Immature natural killer cell (primary cell): ENCODE measurements around the gene PGAP1. TPM values are rescaled to one million over a fixed set of nuclear protein-coding genes. Genes with fewer than 3 reads are reported as not detected.

Experiments used
- DNase-seq, 3 donors: peaks; one replicate each; pipeline ENCODE4 v3.0.0; 2022; ENCODE audit warnings: mixed read lengths in 1 of 3
- H3K27ac Mint-ChIP-seq, 6 donors: one replicate each; pipeline ENCODE4 v1.8.0; 2020; ENCODE audit warnings: mixed read lengths in 6 of 6, mild to moderate bottlenecking in 5 of 6, inconsistent platforms in 4 of 6, moderate library complexity in 3 of 6
- H3K27me3 Mint-ChIP-seq, 3 donors: one replicate each; pipeline ENCODE4 v1.8.0; 2020 to 2021; ENCODE audit warnings: low read depth in 3 of 3, mild to moderate bottlenecking in 3 of 3, mixed read lengths in 3 of 3, moderate library complexity in 3 of 3, inconsistent platforms in 1 of 3
- H3K36me3 Mint-ChIP-seq, 3 donors: one replicate each; pipeline ENCODE4 v1.8.0; 2020; ENCODE audit warnings: mixed read lengths in 3 of 3, inconsistent platforms in 2 of 3, mild to moderate bottlenecking in 2 of 3
- H3K4me1 Mint-ChIP-seq, 2 donors: one replicate each; pipeline ENCODE4 v1.8.0; 2020; ENCODE audit warnings: inconsistent platforms in 2 of 2, mild to moderate bottlenecking in 2 of 2, mixed read lengths in 2 of 2, moderate library complexity in 1 of 2
- H3K4me3 Mint-ChIP-seq, 5 donors: one replicate each; pipeline ENCODE4 v1.8.0; 2020; ENCODE audit warnings: mild to moderate bottlenecking in 5 of 5, mixed read lengths in 5 of 5, inconsistent platforms in 3 of 5, moderate library complexity in 3 of 5
- H3K9me3 Mint-ChIP-seq, 6 donors: one replicate each; pipeline ENCODE4 v1.8.0; 2020; ENCODE audit warnings: mild to moderate bottlenecking in 6 of 6, mixed read lengths in 6 of 6, inconsistent platforms in 4 of 6, moderate library complexity in 3 of 6
- polyA plus RNA-seq, 3 donors: library from polyadenylated mRNA; unstranded; fragments of 300-500 nt; fragmentation: Illumina TruSeq; gene quantifications; one replicate each; pipeline ENCODE4 v1.2.3, GENCODE V29; 2021

Gene PGAP1
- under 1 TPM in 2 of 3 donors, not detected in 1; 0.09 to 0.62 TPM for polyA plus RNA-seq

GRCh38 chr2:196926562-196927375 lies at the start of gene PGAP1:
Gene PGAP1 (minus strand): TSS chr2:196926707. CDS start chr2:196926616, 91 bp downstream.
- H3K36me3 Mint-ChIP-seq, result no peaks in the 10 kb centered on the region
- H3K27me3 Mint-ChIP-seq, result peaks cover 14 to 18% (median 16%) of the 10 kb centered on the region in 3 donors
- DNase-seq, result peak; percentile 88 to 91 (median 90)
- H3K27ac Mint-ChIP-seq, result peak within 1 kb of the TSS; percentile 63 to 87 (median 85)
- no peaks in the 10 kb centered on the region for H3K9me3 Mint-ChIP-seq
- peak within 1 kb of the TSS; percentile 83 to 97 (median 93) for H3K4me3 Mint-ChIP-seq
- peaks cover 23 to 26% of the 10 kb centered on the region in 2 donors for H3K4me1 Mint-ChIP-seq

- Mint-ChIP-seq H3K27me3 (peaks cover 0 to 3% (median 2%) of the 10 kb centered on the region in 3 donors), H3K4me1 (peaks cover 0 to 6% of the 10 kb centered on the region in 2 donors), H3K4me3 (no peak overlapping the region), H3K9me3 (no peaks in the 10 kb centered on the region), H3K27ac (no peak overlapping the region), H3K36me3 (no peaks in the 10 kb centered on the region)
- no peak for DNase-seq
These were observed 48.5 kb upstream of the PGAP1 start for GRCh38 chr2:196974970-196975369.

GRCh38 chr2:196971574-196972279 lies 45.2 kb upstream of the PGAP1 start:
- Mint-ChIP-seq H3K4me1 (peaks cover 0 to 2% of the 10 kb centered on the region in 2 donors), H3K27ac (peak overlapping the region in 1 of 6 donors; percentile 9), H3K36me3 (peaks cover 0 to 8% (median 0%) of the 10 kb centered on the region in 3 donors), H3K27me3 (peaks cover 0 to 3% (median 2%) of the 10 kb centered on the region in 3 donors), H3K4me3 (no peak overlapping the region), H3K9me3 (no peaks in the 10 kb centered on the region)
- DNase-seq, result no peak

- no peak for DNase-seq
- no peak overlapping the region for H3K4me3 Mint-ChIP-seq
- H3K36me3 Mint-ChIP-seq, result peaks cover 0 to 11% (median 0%) of the 10 kb centered on the region in 3 donors
- H3K27me3 Mint-ChIP-seq, result peaks cover 0 to 3% (median under 1%) of the 10 kb centered on the region in 3 donors
- H3K4me1 Mint-ChIP-seq, result peaks cover 0 to 2% of the 10 kb centered on the region in 2 donors
- no peak overlapping the region for H3K27ac Mint-ChIP-seq
- no peaks in the 10 kb centered on the region for H3K9me3 Mint-ChIP-seq
These were observed 43.6 kb upstream of the PGAP1 start for GRCh38 chr2:196970099-196970498.

GRCh38 chr2:196968516-196968915 lies 42.0 kb upstream of the PGAP1 start:
- Mint-ChIP-seq H3K36me3 (peaks cover 0 to 11% (median 0%) of the 10 kb centered on the region in 3 donors), H3K27ac (no peak overlapping the region), H3K4me3 (no peak overlapping the region), H3K27me3 (no peaks in the 10 kb centered on the region), H3K9me3 (no peaks in the 10 kb centered on the region), H3K4me1 (peaks cover 6% of the 10 kb centered on the region in 2 donors)
- no peak for DNase-seq

GRCh38 chr2:196967775-196968174 lies 41.3 kb upstream of the PGAP1 start:
- Mint-ChIP-seq H3K27me3 (no peaks in the 10 kb centered on the region), H3K4me1 (peaks cover 10 to 14% of the 10 kb centered on the region in 2 donors), H3K9me3 (no peaks in the 10 kb centered on the region), H3K36me3 (peaks cover 0 to 11% (median 0%) of the 10 kb centered on the region in 3 donors), H3K4me3 (no peak overlapping the region), H3K27ac (peak overlapping the region in 1 of 6 donors; percentile 19)
- DNase-seq, result no peak

GRCh38 chr2:196967116-196967515 lies 40.6 kb upstream of the PGAP1 start:
- H3K4me3 Mint-ChIP-seq, result no peak overlapping the region
- H3K27me3 Mint-ChIP-seq, result no peaks in the 10 kb centered on the region
- H3K4me1 Mint-ChIP-seq, result peaks cover 16 to 20% of the 10 kb centered on the region in 2 donors
- DNase-seq, result no peak
- H3K27ac Mint-ChIP-seq, result no peak overlapping the region
- peaks cover 0 to 11% (median 0%) of the 10 kb centered on the region in 3 donors for H3K36me3 Mint-ChIP-seq
- no peaks in the 10 kb centered on the region for H3K9me3 Mint-ChIP-seq

- no peak overlapping the region for H3K27ac Mint-ChIP-seq
- peaks cover 0 to 11% (median 0%) of the 10 kb centered on the region in 3 donors for H3K36me3 Mint-ChIP-seq
- DNase-seq, result no peak
- H3K4me1 Mint-ChIP-seq, result peaks cover 27 to 31% of the 10 kb centered on the region in 2 donors
- no peaks in the 10 kb centered on the region for H3K9me3 Mint-ChIP-seq
- H3K27me3 Mint-ChIP-seq, result no peaks in the 10 kb centered on the region
- H3K4me3 Mint-ChIP-seq, result no peak overlapping the region
These were observed 39.6 kb upstream of the PGAP1 start for GRCh38 chr2:196966061-196966460.

- Mint-ChIP-seq H3K4me1 (peaks cover 28 to 32% of the 10 kb centered on the region in 2 donors), H3K27me3 (no peaks in the 10 kb centered on the region), H3K27ac (no peak overlapping the region), H3K4me3 (no peak overlapping the region), H3K36me3 (peaks cover 0 to 11% (median 0%) of the 10 kb centered on the region in 3 donors), H3K9me3 (no peaks in the 10 kb centered on the region)
- DNase-seq, result no peak
These were observed 39.1 kb upstream of the PGAP1 start for GRCh38 chr2:196965651-196966050.

GRCh38 chr2:196963961-196964360 lies 37.5 kb upstream of the PGAP1 start:
- peaks cover 28 to 32% of the 10 kb centered on the region in 2 donors for H3K4me1 Mint-ChIP-seq
- H3K4me3 Mint-ChIP-seq, result peak overlapping the region in 3 of 5 donors; percentile 15 to 20 (median 19)
- peaks cover 0 to 3% (median 0%) of the 10 kb centered on the region in 3 donors for H3K27me3 Mint-ChIP-seq
- H3K36me3 Mint-ChIP-seq, result peaks cover 0 to 11% (median 0%) of the 10 kb centered on the region in 3 donors
- peak overlapping the region in 1 of 6 donors; percentile 38 for H3K27ac Mint-ChIP-seq
- no peaks in the 10 kb centered on the region for H3K9me3 Mint-ChIP-seq
- DNase-seq, result no peak

GRCh38 chr2:196963043-196963442 lies 36.5 kb upstream of the PGAP1 start:
- DNase-seq, result peak in 1 of 3 donors; percentile 10
- no peaks in the 10 kb centered on the region for H3K9me3 Mint-ChIP-seq

GRCh38 chr2:196962325-196962724 lies 35.8 kb upstream of the PGAP1 start:
- Mint-ChIP-seq H3K4me1 (peaks cover 26 to 32% of the 10 kb centered on the region in 2 donors), H3K4me3 (peak overlapping the region in 4 of 5 donors; percentile 17 to 59 (median 37))

More at GRCh38 chr2:196963043-196963442, 36.5 kb upstream of the PGAP1 start:
- Mint-ChIP-seq H3K27ac (peak overlapping the region in 3 of 6 donors; percentile 28 to 55 (median 33)), H3K27me3 (peaks cover 0 to 3% (median 0%) of the 10 kb centered on the region in 3 donors), H3K4me1 (peaks cover 28 to 32% of the 10 kb centered on the region in 2 donors), H3K4me3 (peak overlapping the region; percentile 9 to 70 (median 36)), H3K36me3 (peaks cover 0 to 8% (median 0%) of the 10 kb centered on the region in 3 donors)

GRCh38 chr2:196961889-196962288 lies 35.4 kb upstream of the PGAP1 start:
- peaks cover 0 to 3% (median 0%) of the 10 kb centered on the region in 3 donors for H3K27me3 Mint-ChIP-seq
- H3K4me3 Mint-ChIP-seq, result peak overlapping the region; percentile 17 to 59 (median 47)
- H3K27ac Mint-ChIP-seq, result peak overlapping the region in 4 of 6 donors; percentile 1 to 36 (median 20)
- H3K9me3 Mint-ChIP-seq, result no peaks in the 10 kb centered on the region
- H3K36me3 Mint-ChIP-seq, result peaks cover 0 to 4% (median 0%) of the 10 kb centered on the region in 3 donors
- peaks cover 26 to 32% of the 10 kb centered on the region in 2 donors for H3K4me1 Mint-ChIP-seq
- peak; percentile 13 to 21 (median 21) for DNase-seq

More at GRCh38 chr2:196962325-196962724, 35.8 kb upstream of the PGAP1 start:
- peaks cover 0 to 3% (median 0%) of the 10 kb centered on the region in 3 donors for H3K27me3 Mint-ChIP-seq
- H3K9me3 Mint-ChIP-seq, result no peaks in the 10 kb centered on the region
- peaks cover 0 to 4% (median 0%) of the 10 kb centered on the region in 3 donors for H3K36me3 Mint-ChIP-seq
- H3K27ac Mint-ChIP-seq, result peak overlapping the region in 3 of 6 donors; percentile 7 to 57 (median 20)
- no peak for DNase-seq
